GDM1 (cell line): Measurements from ENCODE around the gene TSPYL6.

Source experiments
- DNase-seq: peaks from one replicate; lab custom pipeline; 2025; lab: John Stamatoyannopoulos, UW

TSPYL6 gene

GRCh38 chr2:54258166-54258565 lies 2.1 kb upstream of the TSPYL6 start:
- no peak for DNase-seq

- no peak for DNase-seq
These were observed 569 bp downstream of the TSPYL6 start for GRCh38 chr2:54255230-54256090.

- DNase-seq, result no peak
These were observed 1.8 kb downstream of the TSPYL6 start for GRCh38 chr2:54254180-54254579.

- DNase-seq, result no peak
These were observed 6.4 kb downstream of the TSPYL6 start for GRCh38 chr2:54249629-54250028.

GRCh38 chr2:54247115-54247514 lies 8.9 kb downstream of the TSPYL6 start:
- no peak for DNase-seq

- no peak for DNase-seq
These were observed 15.2 kb downstream of the TSPYL6 start for GRCh38 chr2:54240515-54241469.

- DNase-seq, result no peak
These were observed 16.6 kb downstream of the TSPYL6 start for GRCh38 chr2:54239427-54239826.

GRCh38 chr2:54237428-54237827 lies 18.6 kb downstream of the TSPYL6 start:
- no peak for DNase-seq

GRCh38 chr2:54233832-54234649 lies 22.0 kb downstream of the TSPYL6 start:
- no peak for DNase-seq

GRCh38 chr2:54228945-54229344 lies 27.1 kb downstream of the TSPYL6 start:
- no peak for DNase-seq

GRCh38 chr2:54227798-54228197 lies 28.2 kb downstream of the TSPYL6 start:
- no peak for DNase-seq

- no peak for DNase-seq
These were observed 29.8 kb downstream of the TSPYL6 start for GRCh38 chr2:54226260-54226659.

GRCh38 chr2:54224997-54225396 lies 31.0 kb downstream of the TSPYL6 start:
- DNase-seq, result no peak

- DNase-seq, result no peak
These were observed 42.9 kb downstream of the TSPYL6 start for GRCh38 chr2:54213082-54213481.

- DNase-seq, result no peak
These were observed 43.6 kb downstream of the TSPYL6 start for GRCh38 chr2:54212456-54212855.

GRCh38 chr2:54209379-54209778 lies 46.6 kb downstream of the TSPYL6 start:
- DNase-seq, result no peak

GRCh38 chr2:54208364-54209240 lies 47.4 kb downstream of the TSPYL6 start:
- DNase-seq, result no peak

GRCh38 chr2:54207666-54208195 lies 48.3 kb downstream of the TSPYL6 start:
- DNase-seq, result no peak

GRCh38 chr2:54206596-54206995 lies 49.4 kb downstream of the TSPYL6 start:
- no peak for DNase-seq

- no peak for DNase-seq
These were observed 51.6 kb downstream of the TSPYL6 start for GRCh38 chr2:54204476-54204875.
